K562 (cell line): ENCODE data around the gene GAK.

Source experiments
- HDAC6 ChIP-seq: IDR thresholded peaks from 2 replicates; pipeline ENCODE4 v1.6.1; 2012; ENCODE audit warnings: low read depth, mild to moderate bottlenecking, control low read depth, inconsistent platforms, low read length, moderate library complexity
- LEF1 ChIP-seq: fragments of 450-650 bp; IDR thresholded peaks from 2 replicates; pipeline ENCODE4 v1.6.1; 2016; ENCODE audit warnings: mild to moderate bottlenecking
- NONO ChIP-seq, 2 experiments: fragments of 200-400 bp in 1 of 2; fragments of 450-650 bp in 1 of 2; formaldehyde crosslinking in 1 of 2; IDR thresholded peaks; 2 replicates each; pipeline ENCODE4 v1.6.1; 2017; ENCODE audit warnings: low read depth in 2 of 2, mild to moderate bottlenecking in 2 of 2, moderate library complexity in 2 of 2, low read length in 1 of 2
- SP1 ChIP-seq: sonication (generic); formaldehyde crosslinking; IDR thresholded peaks from 2 replicates; pipeline ENCODE4 v1.8.1; 2022; ENCODE audit warnings: mild to moderate bottlenecking, missing genetic modification reagents
- ZNF184 ChIP-seq: sonication (generic); formaldehyde crosslinking; IDR thresholded peaks from 2 replicates; pipeline ENCODE4 v1.5.0; 2020; ENCODE audit warnings: missing genetic modification reagents
- TF ChIP-seq, protein P1 (sequence below): sonication (generic); formaldehyde crosslinking; IDR thresholded peaks from 2 replicates; pipeline ENCODE4 v1.8.0; 2022; ENCODE audit warnings: missing genetic modification reagents, mild to moderate bottlenecking, borderline replicate concordance

DNA sequence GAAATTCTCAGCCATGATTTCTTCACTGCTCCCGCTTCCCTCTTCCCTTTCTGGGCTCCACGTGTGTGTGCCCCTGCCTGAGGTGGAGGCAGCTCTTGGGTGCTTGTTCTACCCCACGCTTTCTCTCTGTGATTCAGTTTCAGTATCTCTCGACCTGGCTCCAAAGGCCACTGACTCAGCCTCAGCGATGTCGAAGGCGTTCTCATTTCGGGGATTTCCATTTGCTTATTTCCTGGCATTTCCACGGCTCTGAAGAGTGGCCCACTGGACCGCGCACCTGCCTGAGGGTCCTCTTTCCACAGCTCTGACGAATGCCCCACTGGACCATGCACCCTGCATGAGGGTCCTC is 52.4 kb downstream of the GAK start:
- TF ChIP-seq HDAC6 (no peak), NONO (IDR thresholded peaks at IDR 0.05; ENCODE audit: low read depth in 2 of 2, low read length in 1 of 2) (no peak), SP1 (CRISPR knock-in tag) (no peak), LEF1 (no peak), ZNF184 (CRISPR knock-in tag) (no peak)
- TF ChIP-seq, protein P1, sequence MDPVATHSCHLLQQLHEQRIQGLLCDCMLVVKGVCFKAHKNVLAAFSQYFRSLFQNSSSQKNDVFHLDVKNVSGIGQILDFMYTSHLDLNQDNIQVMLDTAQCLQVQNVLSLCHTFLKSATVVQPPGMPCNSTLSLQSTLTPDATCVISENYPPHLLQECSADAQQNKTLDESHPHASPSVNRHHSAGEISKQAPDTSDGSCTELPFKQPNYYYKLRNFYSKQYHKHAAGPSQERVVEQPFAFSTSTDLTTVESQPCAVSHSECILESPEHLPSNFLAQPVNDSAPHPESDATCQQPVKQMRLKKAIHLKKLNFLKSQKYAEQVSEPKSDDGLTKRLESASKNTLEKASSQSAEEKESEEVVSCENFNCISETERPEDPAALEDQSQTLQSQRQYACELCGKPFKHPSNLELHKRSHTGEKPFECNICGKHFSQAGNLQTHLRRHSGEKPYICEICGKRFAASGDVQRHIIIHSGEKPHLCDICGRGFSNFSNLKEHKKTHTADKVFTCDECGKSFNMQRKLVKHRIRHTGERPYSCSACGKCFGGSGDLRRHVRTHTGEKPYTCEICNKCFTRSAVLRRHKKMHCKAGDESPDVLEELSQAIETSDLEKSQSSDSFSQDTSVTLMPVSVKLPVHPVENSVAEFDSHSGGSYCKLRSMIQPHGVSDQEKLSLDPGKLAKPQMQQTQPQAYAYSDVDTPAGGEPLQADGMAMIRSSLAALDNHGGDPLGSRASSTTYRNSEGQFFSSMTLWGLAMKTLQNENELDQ (CRISPR knock-in tag): no peak
